Measurements from ENCODE around the gene CSAD.

Gene CSAD

GRCh38 chr12:53180220-53180930 is at the start of gene CSAD, which contains the start of gene ZNF740:
Gene CSAD (minus strand): TSS chr12:53180925. CDS start chr12:53173470, 7,455 bp downstream.
Gene ZNF740 (plus strand): TSS chr12:53180722. CDS start chr12:53181984, 1,262 bp downstream.
- FAIRE-seq: no peak

DNA sequence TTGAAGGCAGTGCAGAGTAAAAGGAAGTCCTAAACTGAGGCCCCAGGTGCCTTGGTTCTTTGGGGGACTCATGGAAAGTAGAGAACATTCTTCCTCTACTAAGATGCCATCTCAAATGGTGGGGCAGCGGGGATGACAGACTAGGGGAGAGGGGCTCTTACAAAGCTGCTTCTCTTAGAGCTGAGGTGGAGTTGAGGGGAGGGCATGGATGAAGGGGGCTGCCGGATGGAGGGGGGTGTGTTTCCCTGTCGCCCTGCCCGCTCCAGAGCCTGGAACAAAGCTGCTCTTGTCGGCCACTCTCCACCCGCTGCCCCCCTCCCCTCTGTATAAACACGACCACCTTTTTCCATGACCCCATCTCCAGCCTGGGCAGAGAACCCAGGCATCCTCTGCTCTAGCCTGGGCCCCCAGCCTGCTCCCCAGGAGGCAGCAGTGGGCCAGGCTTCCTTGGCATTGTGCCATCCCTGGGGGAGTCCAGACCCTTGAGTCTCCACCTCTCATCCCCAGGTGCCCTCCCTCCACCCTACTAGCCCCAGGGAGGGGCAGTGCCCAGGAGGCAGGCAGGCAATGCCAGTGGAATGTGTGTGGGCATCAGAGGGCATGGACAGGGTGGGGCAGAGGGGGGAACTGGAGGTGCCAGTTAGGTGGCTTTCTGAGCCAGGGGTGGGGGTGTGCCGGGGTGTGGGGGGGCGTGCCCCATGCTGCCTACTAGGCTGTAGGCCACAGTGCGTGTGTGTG is 49.6 kb upstream of the CSAD start:
- FAIRE-seq: no peak

DNA sequence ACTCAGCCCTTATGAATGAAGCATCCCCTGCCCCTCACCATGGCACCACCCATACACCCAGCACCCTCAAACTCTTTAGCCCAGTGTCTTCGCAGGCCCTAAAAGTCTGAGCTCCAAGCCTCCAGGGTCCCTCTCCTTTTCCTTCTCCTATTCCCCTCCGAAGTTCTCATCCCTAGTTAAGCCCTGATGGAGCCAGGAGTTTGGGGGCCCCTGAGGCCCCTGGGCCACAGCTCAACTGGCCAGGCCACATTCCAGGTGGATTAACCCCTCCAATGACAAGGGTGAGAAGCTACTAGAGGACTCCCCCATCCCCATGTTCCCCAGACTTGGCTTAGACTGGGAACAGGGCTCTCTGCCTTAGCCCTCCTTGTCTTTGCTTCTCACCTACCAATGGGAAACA is 48.7 kb upstream of the CSAD start:
- FAIRE-seq: no peak

DNA sequence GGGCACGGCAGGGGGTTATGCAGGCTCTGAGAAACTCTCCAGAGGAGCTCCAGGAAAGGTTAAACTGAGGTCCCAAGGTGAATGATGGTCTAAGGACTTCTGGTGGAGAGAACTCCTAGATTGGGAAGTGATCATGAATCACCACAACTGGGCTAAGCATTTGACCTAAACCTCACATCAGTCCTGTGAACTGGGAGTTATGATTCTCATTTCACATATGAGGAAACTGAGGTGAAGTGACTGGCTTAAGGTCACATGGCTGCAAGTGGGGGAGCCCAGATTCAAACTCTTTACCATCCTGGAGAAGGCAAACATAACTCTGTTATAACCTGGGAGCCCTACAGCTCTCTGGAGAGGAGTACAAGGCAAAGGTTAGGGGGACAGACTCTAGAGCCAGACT is 47.1 kb upstream of the CSAD start:
- no peak for FAIRE-seq

GRCh38 chr12:53227341-53227740 is 46.6 kb upstream of the CSAD start:
- FAIRE-seq: no peak

DNA sequence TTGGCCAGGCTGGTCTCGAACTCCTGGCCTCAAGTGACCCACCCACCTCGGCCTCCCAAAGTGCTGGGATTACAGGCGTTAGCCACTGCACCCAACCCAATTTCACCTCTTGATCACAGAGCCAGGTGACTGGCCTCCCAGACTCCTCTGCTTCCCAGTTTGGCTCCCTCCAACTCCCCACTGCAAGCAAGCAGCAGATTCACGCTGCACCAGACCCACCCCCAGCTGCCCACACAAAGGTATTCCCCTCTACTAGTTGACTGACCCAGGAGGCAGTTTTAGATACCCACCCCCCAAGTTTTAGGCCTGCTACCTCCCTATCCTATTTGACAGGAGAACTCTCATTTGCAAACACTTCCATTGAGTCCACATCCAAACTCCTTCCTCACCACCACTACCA is 46.1 kb upstream of the CSAD start:
- no peak for FAIRE-seq

GRCh38 chr12:53225635-53226424 is 45.1 kb upstream of the CSAD start:
- FAIRE-seq: no peak

GRCh38 chr12:53224897-53225634 is 44.3 kb upstream of the CSAD start:
- FAIRE-seq: no peak

DNA sequence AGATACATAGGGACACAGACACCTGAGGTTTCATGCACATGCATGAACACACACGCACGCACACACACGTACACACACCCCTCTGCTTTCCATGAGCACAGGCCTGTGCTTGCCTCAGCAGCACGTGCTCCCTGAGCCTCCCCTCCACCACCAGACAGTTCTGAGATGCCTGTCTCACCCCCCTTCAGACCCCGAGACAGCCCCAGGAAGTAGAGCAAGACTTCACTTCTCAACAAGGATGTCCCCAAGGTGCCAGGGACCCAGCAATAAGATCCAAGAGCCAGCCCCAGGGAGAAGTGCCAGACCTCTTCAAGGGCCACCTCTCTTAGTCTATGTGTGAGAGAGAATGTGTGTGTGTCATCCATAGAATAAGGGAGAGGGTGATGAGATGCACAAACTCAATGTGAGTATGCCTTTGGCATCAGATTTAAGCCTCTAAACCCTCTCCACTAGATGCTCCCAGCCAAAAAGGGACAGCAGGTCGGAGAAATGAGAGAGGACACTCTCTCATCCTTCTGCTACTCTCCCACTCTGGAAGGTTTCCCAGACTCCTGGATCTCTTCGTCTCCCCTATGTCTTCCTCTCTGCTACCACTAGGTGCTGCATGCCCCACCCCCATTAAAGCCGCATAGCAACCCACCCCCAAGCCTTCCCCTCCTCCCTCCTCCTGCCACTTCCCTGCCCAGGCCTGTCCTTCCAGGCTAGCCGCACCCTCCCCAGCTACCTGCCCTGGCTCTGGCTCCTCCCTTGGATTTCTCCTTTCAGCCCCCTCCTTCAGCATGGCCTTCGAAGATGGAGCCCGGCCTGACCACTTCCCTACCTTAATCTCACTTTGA is 43.6 kb upstream of the CSAD start:
- no peak for FAIRE-seq

DNA sequence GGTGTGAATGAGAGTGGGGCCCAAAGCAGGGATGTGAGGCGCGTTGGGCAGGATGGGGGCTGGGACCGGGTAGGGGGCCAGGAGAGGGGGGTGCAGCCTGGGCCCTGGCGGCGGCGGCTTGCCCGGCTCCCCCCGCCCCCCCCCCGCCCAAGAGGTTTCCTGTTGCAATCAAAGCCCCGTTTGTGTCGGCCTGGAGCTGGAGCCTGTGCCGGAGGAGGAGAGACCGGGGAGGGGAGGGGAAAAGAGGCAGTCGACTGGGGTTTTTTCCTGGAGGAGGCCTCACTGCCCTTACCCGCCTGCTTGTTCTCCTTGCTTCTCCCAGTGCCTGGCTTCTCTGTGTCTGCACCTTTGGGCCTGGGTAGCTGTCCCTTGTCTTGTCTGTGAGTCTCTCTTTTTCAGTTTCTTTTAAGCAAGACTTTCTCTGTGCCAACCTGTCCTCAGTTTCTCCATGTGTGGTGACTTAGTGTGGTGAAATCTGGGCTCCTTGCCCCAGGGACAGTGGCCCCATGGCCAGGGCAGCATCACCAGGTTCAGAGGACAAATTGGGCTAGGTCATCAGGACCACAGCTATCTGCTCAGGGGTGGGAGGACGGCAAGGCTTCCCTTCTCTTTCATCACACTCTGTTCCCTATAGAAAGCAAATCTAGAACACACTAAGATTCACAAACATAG is 42.8 kb upstream of the CSAD start:
- FAIRE-seq: no peak

GRCh38 chr12:53222806-53223261 is 42.1 kb upstream of the CSAD start:
- no peak for FAIRE-seq

- FAIRE-seq: no peak
Measured at GRCh38 chr12:53222170-53222721, 41.5 kb upstream of the CSAD start.

DNA sequence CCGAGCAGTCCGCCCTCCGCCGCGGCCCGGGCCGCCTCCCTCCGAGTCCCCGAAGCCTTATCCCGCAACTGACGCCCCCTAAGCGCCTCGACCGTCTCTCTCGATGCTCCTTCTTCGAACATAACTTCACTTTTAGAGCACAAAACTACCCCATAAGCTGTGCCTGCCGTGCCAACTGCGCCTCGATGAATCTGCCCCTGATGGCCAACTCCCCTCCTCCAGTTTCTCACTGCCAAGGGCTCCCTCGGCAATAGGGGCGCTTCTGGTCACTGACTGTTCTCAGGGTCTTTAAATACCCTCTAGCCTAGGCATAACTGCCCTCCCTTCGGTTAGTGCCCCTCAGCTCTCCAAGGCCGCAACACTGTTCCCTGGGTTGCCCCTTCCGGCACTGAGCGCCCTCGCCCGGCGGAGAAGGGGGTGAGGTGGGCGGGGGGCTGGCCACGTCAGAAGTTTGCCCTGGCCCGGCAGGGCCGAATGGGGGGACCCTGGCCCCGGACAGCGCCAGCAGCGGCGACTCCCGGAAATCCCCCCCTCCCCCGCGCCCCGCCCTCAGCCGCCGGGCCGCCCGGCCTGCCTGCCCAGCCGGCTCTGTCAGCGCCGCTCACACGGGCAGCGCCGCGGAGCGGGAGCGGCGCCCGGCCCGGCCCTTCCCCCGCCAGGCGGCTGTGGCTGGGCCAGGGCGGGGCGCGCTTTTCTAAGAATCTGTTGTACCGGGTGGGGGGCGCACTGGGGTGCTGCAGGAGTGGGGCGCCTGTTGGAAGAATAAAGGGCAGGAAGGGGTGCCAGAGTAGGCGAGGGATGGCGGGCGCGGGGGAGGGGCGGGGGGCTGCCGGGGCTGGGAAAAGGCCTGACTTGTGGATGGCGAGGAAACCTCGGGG is 40.7 kb upstream of the CSAD start:
- no peak for FAIRE-seq

DNA sequence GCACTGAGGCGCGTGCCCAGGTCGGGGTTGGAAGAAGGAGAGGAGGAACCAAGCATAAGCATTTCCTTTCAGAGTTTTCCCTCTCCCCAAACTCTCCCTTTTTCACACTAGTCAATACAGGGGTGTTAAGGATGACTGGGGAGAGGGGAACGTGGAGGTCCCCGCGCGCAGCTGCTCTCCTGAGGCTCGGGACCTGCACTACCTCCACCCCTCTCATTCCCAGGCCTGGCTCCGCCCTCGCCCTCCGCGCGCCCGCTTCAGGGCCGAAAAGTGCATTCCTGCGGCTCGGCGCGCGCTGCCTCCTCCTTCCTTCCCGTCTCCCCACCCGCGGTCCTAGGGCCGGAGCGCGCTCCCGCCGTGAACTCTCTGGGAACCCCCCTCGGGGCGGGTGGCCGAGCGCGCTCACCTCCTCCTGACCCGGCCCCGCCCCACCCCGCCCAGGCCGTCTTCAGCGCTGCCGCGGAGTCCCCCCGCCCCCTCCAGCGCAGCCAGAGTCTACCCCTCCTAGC is 40.0 kb upstream of the CSAD start:
- no peak for FAIRE-seq

DNA sequence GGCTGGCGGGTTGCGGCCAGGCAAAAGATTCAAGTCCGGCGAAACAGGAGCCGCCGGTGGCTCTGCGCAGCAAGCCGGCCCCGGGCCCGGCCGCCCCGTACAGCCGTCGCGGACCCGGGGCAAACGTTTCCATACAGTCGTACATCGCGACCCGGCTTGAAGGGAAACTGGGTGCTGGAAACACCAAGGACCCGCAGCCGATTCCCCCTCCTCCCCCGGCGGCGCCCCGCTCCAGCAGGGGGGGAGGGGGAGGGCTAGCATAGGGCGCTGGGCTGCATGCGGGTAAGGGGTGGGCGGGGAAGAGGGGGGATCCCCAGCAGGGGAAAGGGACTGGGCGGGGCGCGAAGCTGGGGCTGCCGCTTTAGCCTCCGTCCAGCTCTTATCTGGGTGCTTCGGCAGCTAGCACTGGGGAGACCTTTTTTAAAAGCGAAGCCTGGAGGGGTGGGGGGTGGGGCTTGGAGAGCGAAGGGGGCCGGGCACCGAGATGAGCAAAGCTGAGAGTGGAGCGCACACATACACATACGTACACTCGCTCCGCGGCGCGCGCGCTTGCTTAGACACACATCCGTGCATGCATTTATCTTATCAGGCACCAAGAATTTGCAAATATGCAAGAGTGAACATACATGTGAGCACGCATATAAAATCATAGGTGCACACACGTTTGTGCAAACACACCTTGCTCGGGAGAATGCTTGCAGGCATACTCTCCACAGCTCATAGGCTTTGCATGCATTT is 39.4 kb upstream of the CSAD start:
- no peak for FAIRE-seq

- FAIRE-seq: no peak
Measured at GRCh38 chr12:53219292-53219955, 38.7 kb upstream of the CSAD start.

DNA sequence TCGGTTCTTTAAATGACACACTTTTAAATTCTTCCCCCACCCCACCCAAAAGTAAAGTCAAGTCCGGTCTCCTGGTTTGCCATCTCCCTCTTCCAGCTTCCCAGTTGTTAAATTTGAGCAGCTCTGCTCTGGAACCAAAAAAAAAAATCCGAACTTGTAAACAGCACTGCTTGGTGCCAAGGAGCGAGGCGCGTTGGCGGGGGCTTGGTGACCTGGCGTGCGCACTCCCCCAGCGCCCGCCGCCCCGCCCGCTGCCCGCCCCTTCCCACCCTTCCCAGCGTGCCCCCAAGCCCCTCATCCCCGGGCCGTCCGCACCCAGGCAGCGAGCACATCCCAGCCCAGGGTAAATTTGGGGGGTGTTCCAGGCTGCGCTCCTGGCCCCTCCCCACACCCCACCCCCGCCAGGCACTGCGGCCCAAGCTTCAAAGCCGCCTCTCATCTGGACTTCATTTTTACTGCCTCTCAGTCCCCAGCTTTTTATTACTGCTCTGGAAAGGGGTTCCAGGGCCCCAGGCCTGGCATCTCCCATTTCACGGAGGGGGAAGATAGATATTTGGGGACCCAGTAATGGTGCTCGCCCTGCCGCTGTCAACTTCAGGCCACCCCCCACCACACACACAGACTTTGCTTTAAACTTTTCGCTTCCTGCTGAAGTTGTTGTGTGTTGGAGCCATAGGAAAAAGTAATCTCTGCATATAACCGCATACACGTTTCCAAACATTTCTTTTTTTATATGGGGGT is 38.0 kb upstream of the CSAD start:
- FAIRE-seq: no peak
